AML-193 (cell line): ENCODE results near the gene CTNND2.
"Not testable (repeated sequence)": the region's sequence is repeated elsewhere in the genome, so short reads cannot be mapped to it uniquely, and the experiment has no call there.

Experiments used
- DNase-seq, 2 experiments: peaks; one replicate each; lab custom pipeline; 2025; lab: John Stamatoyannopoulos, UW

The CTNND2 gene

DNA sequence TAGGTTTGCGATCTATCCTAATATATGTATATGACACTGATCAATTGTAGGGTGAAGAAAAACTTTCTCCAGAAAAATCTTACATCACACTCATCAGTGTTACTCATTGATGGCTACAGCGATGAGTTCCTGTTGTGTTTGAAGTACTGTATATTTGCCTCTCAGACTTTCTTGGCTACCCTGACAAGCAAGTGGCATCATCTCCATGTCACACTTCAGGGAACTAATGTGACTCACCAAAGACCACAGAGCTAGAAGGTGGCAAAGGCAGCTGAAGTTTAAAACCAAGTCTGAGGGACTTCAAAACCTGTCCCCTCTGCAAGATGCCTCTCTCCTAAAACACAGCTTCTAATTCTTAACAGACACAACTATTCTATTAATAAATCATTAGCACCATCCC, 451.4 kb downstream of the CTNND2 start:
- DNase-seq = no peak

DNA sequence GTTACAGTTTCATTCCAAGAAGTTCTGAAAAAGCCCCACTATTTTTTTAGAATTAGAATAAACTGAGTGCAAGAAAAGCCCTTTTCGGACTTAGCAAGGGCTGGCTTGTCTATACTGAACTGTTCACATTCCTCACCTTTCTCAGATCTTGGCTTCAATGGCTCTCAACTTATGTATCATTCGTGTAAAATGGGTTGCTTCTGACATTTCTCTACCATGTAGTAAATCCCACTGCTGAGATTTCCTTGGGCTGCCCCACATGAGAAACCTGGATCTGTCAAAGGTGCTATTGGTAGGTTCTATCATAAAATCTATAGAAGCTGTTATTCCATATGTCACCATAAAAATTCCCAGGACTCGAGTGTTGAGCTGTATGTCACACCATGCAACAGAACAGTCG, 454.3 kb downstream of the CTNND2 start:
- DNase-seq = no peak

DNA sequence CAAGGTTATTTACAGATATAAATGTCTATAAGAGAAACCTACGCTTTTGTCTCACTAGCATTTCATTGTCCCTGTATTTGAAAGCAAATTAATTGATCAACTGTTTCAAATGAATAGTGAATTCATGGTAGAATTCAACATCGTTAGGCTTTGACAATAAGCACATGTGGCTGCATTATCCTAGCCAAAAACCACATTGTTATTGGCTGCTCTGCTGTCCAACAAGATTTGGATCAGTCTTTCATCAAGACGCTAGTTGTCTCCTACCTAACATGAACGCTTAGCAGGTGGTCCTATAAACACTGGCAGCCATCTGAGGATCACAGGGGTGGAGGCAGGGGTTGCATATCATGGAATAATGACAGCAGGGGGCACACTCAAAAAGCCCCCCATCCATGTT, 455.0 kb downstream of the CTNND2 start:
- DNase-seq = no peak

DNA sequence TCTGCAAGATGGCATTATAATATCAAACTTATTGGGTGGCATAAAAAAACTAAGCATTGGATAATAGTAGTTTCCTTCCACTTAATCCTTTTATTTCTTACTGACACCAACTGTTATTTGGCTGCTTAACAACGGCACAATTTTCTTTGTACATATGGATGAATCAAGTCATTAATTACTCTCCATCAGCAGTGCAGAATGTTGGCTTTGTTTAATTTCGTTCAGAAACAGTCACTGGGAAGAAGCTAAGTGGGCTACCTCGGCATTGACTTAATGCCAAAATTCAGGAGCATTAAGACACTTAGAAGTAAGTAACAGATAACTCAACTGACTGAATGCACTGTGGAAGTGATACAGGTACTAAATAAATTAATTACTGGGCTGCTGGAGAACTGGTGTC, 460.4 kb downstream of the CTNND2 start:
- DNase-seq = no peak

DNA sequence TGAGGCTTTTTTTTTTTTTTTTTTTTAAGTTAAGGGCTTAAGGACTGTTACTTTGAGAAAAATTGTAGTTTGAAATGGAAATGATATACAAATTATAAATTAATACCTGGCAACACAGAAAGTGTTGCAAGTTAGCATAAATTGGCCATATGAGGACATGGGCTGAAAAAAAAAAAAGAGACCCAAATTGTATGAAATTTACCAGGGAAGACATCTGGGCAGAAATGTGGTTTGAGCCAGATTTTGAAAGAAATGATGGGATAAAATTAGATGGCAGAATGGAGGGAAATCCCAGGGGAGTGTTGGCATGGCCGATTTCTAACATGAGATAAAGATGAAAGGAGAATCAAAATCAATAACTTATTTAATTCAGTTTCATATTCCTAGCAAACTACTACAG, 472.1 kb downstream of the CTNND2 start:
- DNase-seq = no peak

DNA sequence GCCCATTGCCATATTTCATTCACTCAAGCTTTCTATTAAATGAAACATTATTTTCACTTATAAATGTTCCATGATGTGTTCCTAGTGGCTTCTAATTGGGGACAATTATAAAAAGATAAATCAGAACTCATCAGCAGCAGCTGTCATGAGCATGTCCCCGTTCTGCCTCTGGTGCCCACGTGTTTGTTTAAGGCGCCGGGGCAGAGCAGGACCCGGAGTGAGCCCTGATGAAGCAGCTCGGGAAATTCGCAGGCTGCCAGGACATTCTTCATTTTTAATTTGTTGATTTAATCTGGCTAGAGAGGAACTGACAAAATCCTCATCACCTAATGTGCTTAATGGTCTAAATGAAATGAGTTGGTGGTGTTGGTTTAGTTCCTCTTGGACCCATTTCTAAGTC, 475.0 kb downstream of the CTNND2 start:
- DNase-seq = no peak

DNA sequence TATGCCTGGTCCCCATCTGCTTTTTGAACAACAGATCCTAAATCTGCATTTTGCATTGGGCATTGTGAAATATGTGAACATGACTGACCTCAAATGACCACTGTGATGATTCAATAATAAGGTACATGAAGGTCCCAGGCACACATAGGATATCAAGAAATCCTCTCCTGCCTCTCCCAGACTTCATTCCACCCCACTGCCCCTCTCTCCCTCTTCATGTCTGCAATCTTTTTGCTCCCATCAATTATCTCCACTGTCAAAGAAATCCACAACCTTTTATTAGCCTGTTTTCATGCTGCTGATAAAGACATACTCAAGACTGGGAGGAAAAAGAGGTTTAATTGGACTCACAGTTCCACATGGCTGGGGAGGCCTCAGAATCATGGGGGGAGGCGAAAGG, 476.7 kb downstream of the CTNND2 start:
- DNase-seq = no peak

DNA sequence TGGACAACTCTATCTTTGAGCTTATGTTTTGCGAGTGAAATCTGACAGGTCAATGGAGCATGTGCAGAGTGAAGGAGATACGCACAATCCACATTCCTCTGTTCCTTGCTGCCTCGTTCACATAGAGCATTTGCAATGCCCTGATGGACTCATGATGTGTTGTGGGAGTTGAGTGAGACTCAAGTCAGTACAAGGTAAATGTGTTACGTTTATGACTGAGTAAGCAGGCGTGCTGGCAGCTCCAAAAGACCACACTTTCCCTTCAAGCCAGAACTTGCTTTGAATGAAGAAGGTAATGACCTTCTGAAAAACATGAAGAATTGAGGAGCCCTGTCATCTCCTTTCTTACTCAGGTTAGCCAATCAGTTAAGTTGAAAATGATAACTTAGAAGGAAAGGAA, 477.8 kb downstream of the CTNND2 start:
- DNase-seq = no peak

DNA sequence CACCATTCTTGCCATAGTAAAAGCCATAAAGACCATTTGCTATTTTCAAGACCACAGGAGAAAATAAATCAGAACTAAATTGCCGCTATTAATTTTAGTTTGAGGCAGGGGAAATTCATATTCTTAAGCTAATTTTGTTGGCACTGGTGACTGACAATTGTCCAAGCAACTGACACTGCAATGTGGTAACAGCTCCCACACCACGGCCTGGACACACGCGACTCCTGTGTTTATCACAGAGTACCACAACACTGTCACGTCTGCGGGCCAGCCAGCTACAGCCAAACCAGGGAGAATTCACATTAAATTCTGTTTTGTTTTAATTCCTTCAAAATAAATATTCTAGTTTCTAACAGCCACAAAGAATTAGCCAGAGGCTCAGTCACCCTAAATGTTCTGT, 481.9 kb downstream of the CTNND2 start:
- no peak for DNase-seq

DNA sequence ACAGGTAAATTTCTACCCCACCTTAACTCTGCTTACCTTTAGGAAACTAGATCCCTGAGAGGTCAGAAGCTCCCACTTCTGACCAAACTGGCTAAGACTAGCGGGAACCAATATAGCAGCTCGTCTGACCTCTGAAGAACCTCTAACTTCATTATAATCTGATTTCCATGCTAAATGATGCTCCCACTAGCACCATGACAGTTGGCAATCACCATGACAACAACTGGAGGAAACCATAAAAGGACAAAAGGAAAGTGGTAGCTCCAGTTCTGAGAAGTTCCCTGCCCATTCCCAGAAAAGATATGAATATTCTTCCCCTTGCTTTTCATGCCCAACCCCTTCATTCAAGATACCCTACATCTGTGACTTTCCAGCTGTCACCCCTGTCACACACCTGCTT, 483.3 kb downstream of the CTNND2 start:
- DNase-seq = no peak

DNA sequence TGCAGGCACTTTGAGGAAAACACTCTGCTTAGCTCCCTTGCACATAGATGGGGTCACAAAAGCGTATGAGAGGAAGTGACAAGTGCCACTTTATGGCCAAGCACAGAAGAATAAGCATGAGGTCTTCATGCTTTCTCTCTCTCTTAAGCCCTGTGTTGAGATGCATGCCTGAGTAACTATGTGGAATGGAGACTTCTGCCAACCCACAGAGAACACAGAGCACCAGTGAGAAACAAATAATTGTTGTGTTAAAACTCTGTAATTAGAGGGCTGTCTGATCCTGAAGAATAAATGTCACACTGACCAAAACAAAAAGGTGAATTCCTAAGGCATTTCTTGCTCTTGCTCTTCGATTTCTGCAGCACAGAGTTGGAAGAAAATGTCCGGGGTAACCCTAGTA, 488.5 kb downstream of the CTNND2 start:
- DNase-seq = no peak

DNA sequence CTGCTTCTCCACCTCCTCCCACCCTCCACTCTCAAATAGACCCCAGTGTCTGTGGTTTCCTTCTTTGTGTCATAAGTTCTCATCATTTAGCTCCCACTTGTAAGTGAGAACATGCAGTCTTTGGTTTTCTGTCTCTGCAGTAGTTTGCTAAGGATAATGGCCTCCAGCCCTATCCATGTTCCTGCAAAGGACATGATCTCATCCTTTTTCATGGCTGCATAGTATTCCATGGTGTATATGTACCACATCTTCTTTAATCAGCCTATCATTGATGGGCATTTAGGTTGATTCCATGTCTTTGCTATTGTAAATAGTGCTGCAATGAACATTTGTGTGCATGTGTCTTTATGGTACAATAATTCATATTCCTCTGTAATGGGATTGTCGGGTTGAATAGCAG, 489.5 kb downstream of the CTNND2 start:
- not testable (repeated sequence) for DNase-seq

DNA sequence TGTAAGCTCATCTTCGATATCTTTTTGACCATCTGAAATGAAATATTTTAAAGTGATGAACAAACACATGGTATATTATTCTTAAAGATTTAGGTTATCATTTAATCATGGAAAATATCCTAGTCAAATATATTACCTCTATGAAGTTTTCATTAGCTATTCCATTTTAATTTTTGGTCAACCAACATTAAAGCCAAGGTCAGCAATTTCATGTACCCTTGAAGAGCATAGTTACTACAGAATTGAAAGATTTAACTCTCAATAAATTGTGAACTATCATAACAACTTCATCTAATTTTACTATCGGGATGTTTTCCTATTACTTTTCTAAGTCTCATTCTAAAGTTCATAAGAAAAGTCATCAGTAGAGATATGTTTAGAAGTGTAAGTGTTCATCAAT, 492.6 kb downstream of the CTNND2 start:
- DNase-seq = no peak

DNA sequence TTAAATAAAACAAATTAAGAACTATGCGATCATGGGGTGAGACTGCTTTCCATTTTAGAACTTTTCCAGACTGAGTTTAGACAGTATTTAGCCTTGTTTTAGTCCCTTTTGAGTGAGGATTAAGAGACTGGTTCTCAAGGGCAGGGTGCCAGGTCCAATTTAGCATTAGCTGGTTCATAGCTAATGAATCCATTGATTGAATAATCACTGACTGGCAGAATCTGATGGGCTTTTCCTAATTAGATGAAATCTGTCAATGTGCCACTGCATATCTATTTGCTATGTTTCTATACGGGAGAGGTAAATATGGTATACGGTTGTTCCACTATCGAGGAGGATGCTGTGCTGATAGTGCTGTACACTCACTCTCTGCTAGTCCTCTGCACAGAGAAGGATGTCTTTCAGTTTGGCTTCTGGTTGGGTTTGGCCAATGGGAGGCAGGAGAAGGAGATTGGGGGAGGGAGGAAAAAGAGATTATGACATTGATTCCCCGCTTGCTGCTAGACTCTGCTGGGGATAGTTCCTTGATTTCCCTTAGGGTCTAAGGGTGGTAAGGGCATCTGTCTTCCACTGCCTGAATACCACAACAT, 496.6 kb downstream of the CTNND2 start:
- DNase-seq = no peak

DNA sequence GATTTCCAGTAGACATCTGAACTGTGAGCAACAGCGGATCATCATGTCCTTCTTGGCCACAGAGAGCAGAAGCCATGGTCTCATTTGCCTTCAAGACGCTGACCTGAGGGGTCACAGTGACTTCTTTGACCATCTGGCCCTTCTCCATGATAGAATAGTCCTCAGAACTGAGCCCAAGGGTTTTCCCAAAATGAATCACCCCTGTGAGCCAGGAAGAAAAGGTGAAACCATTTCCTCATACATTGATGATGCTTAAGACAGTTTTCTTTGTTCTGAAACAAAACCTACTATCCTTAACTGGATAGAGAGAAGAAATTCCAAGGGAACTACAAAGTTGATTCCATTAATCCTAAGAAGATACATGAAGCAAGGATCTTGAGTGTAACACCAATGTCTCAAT, 503.9 kb downstream of the CTNND2 start:
- no peak for DNase-seq

DNA sequence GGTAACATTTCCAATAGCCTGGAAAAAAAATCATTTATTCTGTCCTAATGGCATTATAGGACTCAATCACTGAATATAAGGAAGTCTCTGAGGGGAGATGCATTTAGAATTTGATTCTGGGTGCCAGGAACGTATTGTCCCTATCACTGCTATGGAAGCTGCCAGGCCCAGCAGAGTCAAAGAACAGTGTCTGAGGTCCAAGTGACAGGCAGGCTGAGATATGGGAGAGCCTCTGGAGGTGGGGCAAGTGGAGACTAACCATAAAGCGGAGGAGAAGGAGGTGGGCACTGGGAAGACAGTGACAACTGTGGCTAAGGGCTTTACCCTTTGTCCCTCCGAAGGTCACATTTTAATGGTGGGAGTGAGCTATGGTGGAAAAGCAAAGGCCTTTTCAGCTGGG, 505.5 kb downstream of the CTNND2 start:
- no peak for DNase-seq

DNA sequence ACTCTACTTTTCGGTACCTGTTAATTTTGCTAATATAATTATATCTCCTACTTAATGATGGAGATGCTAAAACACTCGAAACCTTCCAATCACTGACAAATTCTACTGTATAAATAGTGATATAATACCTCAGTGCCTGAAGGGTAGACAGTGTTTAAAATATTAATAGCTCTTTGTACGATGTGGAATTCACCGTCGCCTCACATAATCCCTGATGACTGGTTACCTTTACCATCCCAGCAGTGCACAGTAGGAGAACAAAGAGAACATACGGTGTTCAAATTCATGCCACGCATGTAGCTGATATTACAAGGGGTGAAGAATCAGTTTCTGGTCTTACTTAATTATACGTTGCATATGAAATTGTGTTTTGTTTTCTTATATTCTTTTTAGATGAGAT, 506.7 kb downstream of the CTNND2 start:
- no peak for DNase-seq

DNA sequence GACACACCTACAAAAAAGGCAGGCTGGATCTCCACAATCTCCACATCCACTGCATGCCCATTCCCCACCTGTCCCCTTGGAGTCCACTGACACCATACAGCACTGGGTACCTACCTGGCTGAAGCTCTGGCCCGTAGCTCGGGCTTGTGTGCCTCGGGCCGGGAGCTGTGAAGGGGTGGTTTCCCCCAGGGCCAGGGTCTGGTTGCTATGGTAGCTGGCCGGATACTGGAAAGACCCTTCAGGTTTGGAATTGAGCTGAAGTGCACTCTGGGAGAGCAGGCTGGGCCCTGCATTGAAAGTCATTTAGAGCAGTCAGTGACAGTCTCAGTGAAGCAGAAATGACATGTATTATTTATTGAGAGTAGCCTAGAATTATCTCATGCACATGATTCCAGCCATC, 507.3 kb downstream of the CTNND2 start:
- no peak for DNase-seq

DNA sequence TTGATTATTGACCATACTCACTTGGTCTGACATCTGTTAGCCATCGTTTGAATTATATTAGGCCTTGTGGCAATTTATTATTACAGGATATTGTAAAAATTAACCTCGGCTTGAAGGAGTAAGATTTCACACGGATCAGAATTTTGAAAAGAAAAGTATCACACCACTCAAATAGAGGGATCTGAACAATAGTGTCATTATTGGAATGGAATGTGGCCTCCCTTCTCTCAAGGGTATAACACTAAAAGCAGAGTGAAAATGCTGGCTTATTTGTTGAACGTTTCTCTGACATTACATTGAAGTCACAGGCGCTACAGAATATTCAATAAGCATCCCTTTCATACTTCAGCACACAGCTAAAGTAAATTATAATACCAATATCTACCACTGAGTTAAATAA, 509.3 kb downstream of the CTNND2 start:
- no peak for DNase-seq

DNA sequence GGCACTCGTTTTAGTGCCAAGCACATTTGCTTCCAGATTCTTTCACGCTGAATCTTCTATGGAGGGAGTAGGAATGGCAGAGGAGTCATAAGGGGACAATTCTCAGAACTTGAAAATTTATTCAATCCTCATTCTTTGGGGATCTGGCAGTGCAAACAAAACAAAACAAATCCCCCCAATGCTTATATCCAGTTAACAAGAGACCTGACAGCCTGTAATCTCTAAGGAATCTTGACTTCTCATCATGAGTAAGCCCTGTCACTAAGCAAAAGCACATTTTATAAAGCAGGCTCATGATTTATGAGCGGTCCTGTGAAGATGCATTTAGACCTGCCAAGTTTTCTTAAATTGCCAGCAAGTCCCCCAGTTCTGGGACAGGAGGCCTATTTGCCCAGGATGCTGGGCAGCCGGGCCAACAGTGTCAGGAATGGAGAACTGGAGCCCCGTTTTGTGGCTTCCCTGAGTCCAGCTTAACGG, 513.9 kb downstream of the CTNND2 start:
- no peak for DNase-seq

DNA sequence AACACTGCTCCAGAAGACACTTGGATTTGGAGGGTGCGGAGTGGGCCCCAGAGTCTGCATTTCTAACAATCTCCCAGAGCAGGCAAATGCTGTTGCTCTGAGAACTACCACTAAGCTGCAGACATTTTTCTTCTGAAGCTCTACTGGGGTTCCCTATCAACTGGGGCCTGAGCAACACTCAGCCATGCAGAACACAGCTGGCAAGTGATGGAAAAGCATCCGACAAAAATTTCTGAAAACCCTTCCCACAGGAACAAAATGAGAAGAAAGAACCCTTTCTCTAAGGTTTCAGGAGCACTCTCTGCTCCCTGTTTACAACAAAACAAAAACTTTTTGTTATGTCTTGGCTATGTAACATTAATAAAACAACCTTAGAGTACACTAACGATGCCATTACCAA, 516.9 kb downstream of the CTNND2 start:
- no peak for DNase-seq

DNA sequence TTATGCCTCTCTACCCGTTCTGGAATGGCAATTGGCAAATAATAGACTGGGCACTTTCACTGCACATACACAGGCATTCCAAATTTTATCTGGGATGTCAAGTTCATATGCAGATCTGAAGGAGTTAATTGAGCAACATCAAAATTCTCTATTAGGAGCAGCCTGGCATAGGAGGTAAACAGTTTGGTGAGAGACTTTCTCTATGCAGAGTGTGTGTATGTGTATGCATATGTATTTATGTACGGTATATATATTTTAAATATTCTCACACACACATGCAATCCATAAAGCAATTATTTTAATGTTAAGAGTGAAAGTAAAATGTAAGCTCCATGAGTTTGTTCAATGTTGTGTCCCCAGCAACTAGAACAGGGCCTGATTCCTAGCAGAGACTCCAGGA, 517.8 kb downstream of the CTNND2 start:
- DNase-seq = no peak

DNA sequence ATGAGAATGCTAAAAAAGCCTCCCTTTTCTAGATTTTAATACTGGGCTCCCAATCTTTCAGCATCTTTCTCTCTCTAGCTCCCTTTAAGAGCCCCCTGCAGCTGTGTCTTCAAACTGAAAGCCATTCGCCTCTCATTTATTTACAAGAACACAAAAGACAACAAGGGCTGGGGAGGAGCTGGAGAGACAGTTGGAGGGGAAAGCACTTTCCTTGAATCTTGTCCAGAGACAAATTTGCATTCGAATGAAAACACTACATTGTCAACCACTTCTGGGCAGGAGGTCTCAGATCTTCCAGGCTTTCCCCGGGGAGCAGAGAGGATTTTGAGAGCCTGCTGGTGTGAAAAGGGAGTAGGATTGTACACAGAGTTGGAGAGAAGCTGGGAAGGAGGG, 518.3 kb downstream of the CTNND2 start:
- no peak for DNase-seq

DNA sequence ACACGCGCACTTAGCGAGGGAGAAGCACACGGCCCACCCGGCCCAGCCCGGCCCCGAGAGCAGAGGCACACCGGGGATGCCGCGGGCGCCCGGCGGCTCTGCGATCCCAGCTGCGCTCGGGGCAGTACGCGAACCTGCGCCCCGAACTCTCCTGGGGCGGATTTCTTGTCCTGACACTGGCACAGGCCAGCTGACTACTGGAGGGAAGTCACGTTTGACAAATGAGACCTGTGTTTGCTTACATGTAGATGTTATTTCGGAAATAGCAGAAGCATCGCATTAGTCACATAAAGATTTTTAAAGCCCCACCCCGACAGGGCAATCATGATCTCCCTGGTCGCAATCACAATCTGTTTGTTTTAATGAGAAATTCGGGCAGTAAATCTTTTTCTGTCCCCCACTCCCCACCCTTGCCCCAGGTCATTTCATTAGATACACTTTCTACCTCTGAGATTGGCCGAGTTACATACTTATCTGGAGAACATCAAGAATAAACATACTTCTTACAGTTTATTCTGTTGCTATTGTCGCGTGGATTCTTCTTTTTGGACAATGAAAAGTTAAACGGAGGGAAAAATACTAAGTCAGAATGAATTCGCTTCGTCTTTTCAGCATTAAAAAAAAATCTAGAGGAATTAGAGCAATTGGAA, 518.9 kb downstream of the CTNND2 start:
- DNase-seq = no peak
